Neural cell (in vitro differentiated cells): ENCODE data around the gene ALDH1A3. TPM values are rescaled to one million over a fixed set of nuclear protein-coding genes. Genes with fewer than 3 reads are reported as not detected.

Experiments used
- H2AFZ ChIP-seq: fragments of 200-600, 300-800 bp; sonication (generic), shearing (Covaris generic); 2 replicates; pipeline ENCODE4 v1.6.0; 2014; ENCODE audit warnings: low read depth, mild to moderate bottlenecking, antibody characterized with exemption, low read length, moderate library complexity
- H3F3A ChIP-seq: fragments of 200-600 bp; shearing (Covaris generic); 2 replicates; pipeline ENCODE4 v1.6.1; 2016; ENCODE audit warnings: mild to moderate bottlenecking, moderate library complexity, mixed read lengths, antibody characterized with exemption, low read length; ENCODE audit not compliant: insufficient read depth, poor library complexity, severe bottlenecking
- H3K27ac ChIP-seq: fragments of 200-600, 300-800 bp; sonication (generic), shearing (Covaris generic); 2 replicates; pipeline ENCODE4 v1.5.1; 2014; ENCODE audit warnings: mild to moderate bottlenecking, low read length, moderate library complexity
- H3K27me3 ChIP-seq: fragments of 300-800, 200-600 bp; sonication (generic), shearing (Covaris generic); 2 replicates; pipeline ENCODE4 v1.6.0; 2014; ENCODE audit warnings: mild to moderate bottlenecking, low read depth, low read length, moderate library complexity; ENCODE audit not compliant: insufficient read depth
- H3K36me3 ChIP-seq: fragments of 300-800, 200-600 bp; sonication (generic), shearing (Covaris generic); 2 replicates; pipeline ENCODE4 v1.5.1; 2014; ENCODE audit warnings: mild to moderate bottlenecking, antibody characterized with exemption, low read length, moderate library complexity; ENCODE audit not compliant: insufficient read depth
- H3K4me2 ChIP-seq: fragments of 300-800, 200-600 bp; sonication (generic), shearing (Covaris generic); 2 replicates; pipeline ENCODE4 v1.6.0; 2014; ENCODE audit warnings: mild to moderate bottlenecking, low read length
- H3K4me3 ChIP-seq: fragments of 300-800, 200-600 bp; sonication (generic), shearing (Covaris generic); 2 replicates; pipeline ENCODE4 v1.5.1; 2014; ENCODE audit warnings: mild to moderate bottlenecking, low read length, moderate library complexity
- H3K79me2 ChIP-seq: fragments of 200-600 bp; shearing (Covaris generic); replicated peaks from 2 replicates; pipeline ENCODE4 v1.6.0; 2014; ENCODE audit warnings: mild to moderate bottlenecking, low read length, moderate library complexity; ENCODE audit not compliant: insufficient read depth
- H3K9ac ChIP-seq: fragments of 300-800, 200-600 bp; sonication (generic), shearing (Covaris generic); 2 replicates; pipeline ENCODE4 v1.6.1; 2016; ENCODE audit warnings: mild to moderate bottlenecking, low read length, mixed read lengths
- H3K9me2 ChIP-seq: fragments of 200-600 bp; shearing (Covaris generic); 2 replicates; pipeline ENCODE4 v1.6.1; 2016; ENCODE audit warnings: mild to moderate bottlenecking, low read length, mixed read lengths; ENCODE audit not compliant: insufficient read depth
- H3K9me3 ChIP-seq: fragments of 200-600, 300-800 bp; sonication (generic), shearing (Covaris generic); 2 replicates; pipeline ENCODE4 v1.6.1; 2016; ENCODE audit warnings: mild to moderate bottlenecking, mixed run types, low read length, moderate library complexity, mixed read lengths
- H4K20me1 ChIP-seq: fragments of 200-600 bp; shearing (Covaris generic); 2 replicates; pipeline ENCODE4 v1.6.1; 2016; ENCODE audit warnings: mild to moderate bottlenecking, mixed run types; ENCODE audit not compliant: insufficient read depth
- CTCF ChIP-seq: fragments of 450-650 bp; IDR thresholded peaks from 2 replicates; pipeline ENCODE4 v1.5.1; 2014; ENCODE audit warnings: antibody characterized with exemption, mild to moderate bottlenecking, moderate library complexity; ENCODE audit not compliant: poor library complexity, severe bottlenecking
- EP300 ChIP-seq: fragments of 450-650 bp; conservative IDR thresholded peaks from 2 replicates; pipeline ENCODE4 v1.6.1; 2014; ENCODE audit warnings: antibody characterized with exemption, mild to moderate bottlenecking, moderate library complexity; ENCODE audit not compliant: poor library complexity, severe bottlenecking
- EZH2 ChIP-seq: fragments of 200-600, 300-800 bp; shearing (Covaris generic), sonication (generic); IDR thresholded peaks from 2 replicates; pipeline ENCODE4 v1.6.1; 2014; ENCODE audit warnings: antibody characterized with exemption, low read length, borderline replicate concordance, mild to moderate bottlenecking; ENCODE audit not compliant: insufficient read depth, poor library complexity, severe bottlenecking
- MXI1 ChIP-seq: fragments of 450-650 bp; conservative IDR thresholded peaks from 2 replicates; pipeline ENCODE4 v1.6.1; 2014; ENCODE audit warnings: antibody characterized with exemption, mild to moderate bottlenecking; ENCODE audit not compliant: poor library complexity, severe bottlenecking
- POLR2AphosphoS5 ChIP-seq: IDR thresholded peaks from 2 replicates; pipeline ENCODE4 v1.6.1; 2012
- RAD21 ChIP-seq: fragments of 450-650 bp; conservative IDR thresholded peaks from 2 replicates; pipeline ENCODE4 v1.6.1; 2014; ENCODE audit warnings: antibody characterized with exemption, mild to moderate bottlenecking, moderate library complexity
- REST ChIP-seq: IDR thresholded peaks from 2 replicates; pipeline ENCODE4 v1.6.1; 2012; ENCODE audit warnings: borderline replicate concordance
- SMC3 ChIP-seq: fragments of 450-650 bp; conservative IDR thresholded peaks from 2 replicates; pipeline ENCODE4 v1.6.1; 2014; ENCODE audit warnings: antibody characterized with exemption, mild to moderate bottlenecking, moderate library complexity; ENCODE audit not compliant: poor library complexity
- TAF1 ChIP-seq: IDR thresholded peaks from 2 replicates; pipeline ENCODE4 v1.6.1; 2012; ENCODE audit warnings: low read depth
- polyA plus RNA-seq: library from polyadenylated mRNA; depleted of rRNA; stranded (reverse); fragments of >200 nt; gene quantifications from 2 replicates; pipeline ENCODE4 v1.2.3, GENCODE V29; 2014

The ALDH1A3 gene
- polyA plus RNA-seq, 1 donor from 2014 or later = 0.06 TPM

- H3K36me3 ChIP-seq = no peaks in the 10 kb centered on the region
Measured at GRCh38 chr15:100901296-100901695, 21.7 kb downstream of the ALDH1A3 start.

GRCh38 chr15:100901702-100902435 lies 22.2 kb downstream of the ALDH1A3 start:
- no peak for TF ChIP-seq REST
- no peak for TF ChIP-seq SMC3
- no peak for TF ChIP-seq CTCF
- TF ChIP-seq EZH2 = no peak
- H3F3A ChIP-seq = no peaks in the 10 kb centered on the region
- no peak overlapping the region for H3K4me3 ChIP-seq
- no peaks in the 10 kb centered on the region for H4K20me1 ChIP-seq
- no peaks in the 10 kb centered on the region for H3K79me2 ChIP-seq
- no peaks in the 10 kb centered on the region for H3K9me3 ChIP-seq
- no peaks in the 10 kb centered on the region for H3K27me3 ChIP-seq
- no peak overlapping the region for H3K4me2 ChIP-seq
- no peak overlapping the region for H3K9ac ChIP-seq
- no peaks in the 10 kb centered on the region for H3K36me3 ChIP-seq
- no peak overlapping the region for H2AFZ ChIP-seq
- no peaks in the 10 kb centered on the region for H3K9me2 ChIP-seq
- H3K27ac ChIP-seq = no peak overlapping the region

More at GRCh38 chr15:100901296-100901695, 21.7 kb downstream of the ALDH1A3 start:
- Histone ChIP-seq H3K9ac (no peak overlapping the region), H3K9me3 (no peaks in the 10 kb centered on the region), H3K4me2 (no peak overlapping the region), H3F3A (no peaks in the 10 kb centered on the region), H3K27me3 (no peaks in the 10 kb centered on the region), H3K4me3 (no peak overlapping the region), H2AFZ (no peak overlapping the region), H3K27ac (no peak overlapping the region), H3K79me2 (no peaks in the 10 kb centered on the region), H4K20me1 (no peaks in the 10 kb centered on the region), H3K9me2 (no peaks in the 10 kb centered on the region)
- TF ChIP-seq TAF1 = no peak

- no peak overlapping the region for H3K4me2 ChIP-seq
- no peaks in the 10 kb centered on the region for H3K36me3 ChIP-seq
- no peaks in the 10 kb centered on the region for H3K27me3 ChIP-seq
- H2AFZ ChIP-seq = no peak overlapping the region
- TF ChIP-seq TAF1 (no peak), RAD21 (no peak), SMC3 (no peak), POLR2AphosphoS5 (no peak), MXI1 (no peak), REST (no peak), EZH2 (no peak), EP300 (no peak), CTCF (no peak)
- no peaks in the 10 kb centered on the region for H3F3A ChIP-seq
- no peaks in the 10 kb centered on the region for H3K9me2 ChIP-seq
- no peaks in the 10 kb centered on the region for H3K9me3 ChIP-seq
- no peaks in the 10 kb centered on the region for H4K20me1 ChIP-seq
- no peak overlapping the region for H3K9ac ChIP-seq
- H3K4me3 ChIP-seq = no peak overlapping the region
- no peaks in the 10 kb centered on the region for H3K79me2 ChIP-seq
- no peak overlapping the region for H3K27ac ChIP-seq
Measured at GRCh38 chr15:100902436-100903167, 23.0 kb downstream of the ALDH1A3 start.
